ENCODE data around the gene SAP130.

The SAP130 gene

DNA sequence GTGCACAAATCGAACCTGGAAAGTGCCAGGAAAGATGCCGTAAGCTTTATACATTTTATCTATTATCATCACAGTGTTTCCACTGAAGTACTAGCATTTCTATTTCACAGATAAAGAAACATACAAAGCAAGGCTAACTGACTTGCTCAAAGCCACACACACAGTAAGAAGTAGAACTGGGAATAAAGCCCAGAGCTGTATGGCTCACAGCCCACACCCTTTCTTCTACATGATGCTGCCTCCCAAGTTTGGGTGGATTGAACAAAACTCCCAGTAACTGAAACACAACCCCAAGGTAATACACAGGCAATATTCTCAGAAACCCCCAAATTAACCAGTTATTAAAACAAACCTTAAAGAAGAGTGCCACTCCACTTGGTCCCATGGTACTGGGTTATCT is 11.2 kb downstream of the SAP130 start:
- Histone ChIP-seq H3K9me3 (ENCODE audit: control insufficient read depth, low read length) (no peaks in the 10 kb centered on the region), H3K36me3 (ENCODE audit: control insufficient read depth, insufficient read depth, low read length) (no peaks in the 10 kb centered on the region), H3K27me3 (ENCODE audit: control insufficient read depth, insufficient read depth, low read length) (no peaks in the 10 kb centered on the region), H2AFZ (no peak overlapping the region), H3K79me2 (peaks cover 8% of the 10 kb centered on the region), H3K4me1 (no peaks in the 10 kb centered on the region), H3K4me2 (ENCODE audit: low read length) (no peak overlapping the region), H3K4me3 (ENCODE audit: low read depth, low read length) (no peak overlapping the region), H3K9ac (no peak overlapping the region), H3K27ac (no peak overlapping the region)
- no peak for TF ChIP-seq CTCF (IDR thresholded peaks at IDR 0.05)

GRCh38 chr2:128012698-128013097 is 15.2 kb downstream of the SAP130 start:
- H3K4me3 ChIP-seq (ENCODE audit: low read depth, low read length), result no peak overlapping the region
- no peak overlapping the region for H2AFZ ChIP-seq
- no peaks in the 10 kb centered on the region for H3K36me3 ChIP-seq (ENCODE audit: control insufficient read depth, insufficient read depth, low read length)
- H3K79me2 ChIP-seq, result peaks cover 11% of the 10 kb centered on the region
- TF ChIP-seq CTCF (IDR thresholded peaks at IDR 0.05), result no peak
- no peak overlapping the region for H3K27ac ChIP-seq
- H3K4me2 ChIP-seq (ENCODE audit: low read length), result no peak overlapping the region
- H3K9me3 ChIP-seq (ENCODE audit: control insufficient read depth, low read length), result no peaks in the 10 kb centered on the region
- no peaks in the 10 kb centered on the region for H3K27me3 ChIP-seq (ENCODE audit: control insufficient read depth, insufficient read depth, low read length)
- H3K4me1 ChIP-seq, result no peaks in the 10 kb centered on the region
- no peak overlapping the region for H3K9ac ChIP-seq

GRCh38 chr2:128008074-128008672 is 19.7 kb downstream of the SAP130 start:
- TF ChIP-seq CTCF (IDR thresholded peaks at IDR 0.05), result no peak
- Histone ChIP-seq H3K4me2 (ENCODE audit: low read length) (no peak overlapping the region), H3K9ac (no peak overlapping the region), H3K4me3 (ENCODE audit: low read depth, low read length) (no peak overlapping the region), H3K27ac (no peak overlapping the region), H2AFZ (no peak overlapping the region), H3K36me3 (ENCODE audit: control insufficient read depth, insufficient read depth, low read length) (no peaks in the 10 kb centered on the region), H3K27me3 (ENCODE audit: control insufficient read depth, insufficient read depth, low read length) (no peaks in the 10 kb centered on the region), H3K79me2 (peaks cover 3% of the 10 kb centered on the region), H3K4me1 (no peaks in the 10 kb centered on the region), H3K9me3 (ENCODE audit: control insufficient read depth, low read length) (no peaks in the 10 kb centered on the region)

GRCh38 chr2:128004509-128004908 is 23.4 kb downstream of the SAP130 start:
- Histone ChIP-seq H3K4me1 (no peaks in the 10 kb centered on the region), H3K79me2 (peaks cover 8% of the 10 kb centered on the region), H3K4me3 (ENCODE audit: low read depth, low read length) (no peak overlapping the region), H2AFZ (no peak overlapping the region), H3K9me3 (ENCODE audit: control insufficient read depth, low read length) (no peaks in the 10 kb centered on the region), H3K4me2 (ENCODE audit: low read length) (no peak overlapping the region), H3K27me3 (ENCODE audit: control insufficient read depth, insufficient read depth, low read length) (no peaks in the 10 kb centered on the region), H3K36me3 (ENCODE audit: control insufficient read depth, insufficient read depth, low read length) (no peaks in the 10 kb centered on the region), H3K27ac (no peak overlapping the region), H3K9ac (no peak overlapping the region)
- TF ChIP-seq CTCF (IDR thresholded peaks at IDR 0.05), result no peak

DNA sequence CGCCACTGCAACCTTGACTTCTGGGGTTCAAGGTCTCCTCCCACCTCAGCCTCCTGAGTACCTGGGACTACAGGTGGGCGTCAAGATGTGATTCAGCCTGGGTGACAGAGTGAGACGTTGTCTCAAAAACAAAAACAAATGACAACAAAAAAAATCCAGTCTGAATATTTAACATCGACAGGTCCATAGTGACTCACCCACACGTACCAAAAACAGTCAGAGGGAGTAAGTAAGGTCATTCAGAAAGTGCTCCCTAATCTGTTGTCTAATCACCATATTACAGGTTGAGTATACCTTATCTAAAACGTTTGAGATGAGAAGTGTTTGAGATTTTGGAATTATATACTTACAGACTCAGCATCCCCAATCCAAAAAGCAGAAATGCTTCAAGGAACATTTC is 24.4 kb downstream of the SAP130 start:
- no peak for TF ChIP-seq CTCF (IDR thresholded peaks at IDR 0.05)
- no peak overlapping the region for H2AFZ ChIP-seq
- H3K79me2 ChIP-seq, result peaks cover 7% of the 10 kb centered on the region
- H3K4me3 ChIP-seq (ENCODE audit: low read depth, low read length), result no peak overlapping the region
- H3K9ac ChIP-seq, result no peak overlapping the region
- H3K4me1 ChIP-seq, result no peaks in the 10 kb centered on the region
- H3K27ac ChIP-seq, result no peak overlapping the region
- H3K4me2 ChIP-seq (ENCODE audit: low read length), result no peak overlapping the region
- H3K36me3 ChIP-seq (ENCODE audit: control insufficient read depth, insufficient read depth, low read length), result no peaks in the 10 kb centered on the region
- H3K27me3 ChIP-seq (ENCODE audit: control insufficient read depth, insufficient read depth, low read length), result no peaks in the 10 kb centered on the region
- H3K9me3 ChIP-seq (ENCODE audit: control insufficient read depth, low read length), result no peaks in the 10 kb centered on the region

Measured in parathyroid adenoma (tissue), 2 donors.